GM18951 (cell line): ENCODE data around the gene KEAP1.

ENCODE experiments used
- POLR2A ChIP-seq: IDR thresholded peaks from 4 replicates; pipeline ENCODE4 v1.6.1; 2011; ENCODE audit warnings: mild to moderate bottlenecking; ENCODE audit not compliant: insufficient read length, insufficient read depth; ENCODE audit errors: extremely low read depth
- in situ Hi-C: fragments of 300-500 bp; cut with MboI; formaldehyde crosslinking; loops from one replicate; pipeline ENCODE4 v1.12.0; 2022; ENCODE audit warnings: low sequenced_read_pairs, mixed read lengths, inconsistent platforms; ENCODE audit not compliant: unreplicated experiment

KEAP1 gene

GRCh38 chr19:10517760-10518443, 14.7 kb upstream of the KEAP1 start:
- no peak for TF ChIP-seq POLR2A
- in situ Hi-C loops, result no loop called here

- TF ChIP-seq POLR2A, result no peak
- in situ Hi-C loops, result no loop called here
These were observed 14.2 kb upstream of the KEAP1 start, which contains the start of gene S1PR5 for GRCh38 chr19:10517361-10517759. Gene S1PR5 (minus strand): TSS chr19:10517447. CDS start chr19:10515011, 2,436 bp downstream.

GRCh38 chr19:10516671-10517286, 13.6 kb upstream of the KEAP1 start:
- no peak for TF ChIP-seq POLR2A
- in situ Hi-C loops, result no loop called here

- in situ Hi-C loops, result no loop called here
- no peak for TF ChIP-seq POLR2A
These were observed 12.9 kb upstream of the KEAP1 start for GRCh38 chr19:10516064-10516385.

GRCh38 chr19:10514211-10515145, 11.3 kb upstream of the KEAP1 start:
- in situ Hi-C loops, result no loop called here

GRCh38 chr19:10513223-10513622, 10.1 kb upstream of the KEAP1 start:
- in situ Hi-C loops, result no loop called here
- no peak for TF ChIP-seq POLR2A

More at GRCh38 chr19:10514211-10515145, 11.3 kb upstream of the KEAP1 start:
- TF ChIP-seq POLR2A, result no peak

GRCh38 chr19:10510301-10510802, 7.2 kb upstream of the KEAP1 start:
- TF ChIP-seq POLR2A, result no peak
- in situ Hi-C loops, result no loop called here

- no peak for TF ChIP-seq POLR2A
- in situ Hi-C loops, result no loop called here
These were observed 5.6 kb upstream of the KEAP1 start for GRCh38 chr19:10508707-10509106.

- in situ Hi-C loops, result no loop called here
- no peak for TF ChIP-seq POLR2A
These were observed 4.9 kb upstream of the KEAP1 start for GRCh38 chr19:10508036-10508435.

- in situ Hi-C loops, result no loop called here
- TF ChIP-seq POLR2A, result no peak
These were observed 2.5 kb upstream of the KEAP1 start for GRCh38 chr19:10505583-10506229.

GRCh38 chr19:10502524-10503001, 593 bp downstream of the KEAP1 start:
- in situ Hi-C loops, result no loop called here
- TF ChIP-seq POLR2A, result peak; percentile 93

- in situ Hi-C loops, result no loop called here
- TF ChIP-seq POLR2A, result no peak
These were observed 1.1 kb downstream of the KEAP1 start for GRCh38 chr19:10501971-10502523.
